Transverse colon (tissue), 4 donors: Measurements from ENCODE around the gene C6orf141. TPM values are rescaled to one million over a fixed set of nuclear protein-coding genes. Genes with fewer than 3 reads are reported as not detected.

Experiments
- DNase-seq: peaks from one replicate; pipeline ENCODE4 v3.0.0-alpha.2; 2019
- H3K27ac ChIP-seq, 4 donors: fragments of 200-600 bp; sonication (generic); 2 replicates each; pipeline ENCODE4 v1.5.1; 2016 to 2018; ENCODE audit warnings: inconsistent platforms in 4 of 4
- H3K27me3 ChIP-seq: fragments of 200-600 bp; sonication (generic); 2 replicates; pipeline ENCODE4 v1.5.1; 2017; ENCODE audit warnings: inconsistent platforms
- H3K36me3 ChIP-seq, 4 donors: fragments of 200-600 bp; sonication (generic); 2 replicates each; pipeline ENCODE4 v1.5.1; 2017 to 2019; ENCODE audit warnings: inconsistent platforms in 4 of 4
- H3K4me1 ChIP-seq, 4 donors: fragments of 200-600 bp; sonication (generic); 2 replicates each; pipeline ENCODE4 v1.5.1; 2017 to 2020; ENCODE audit warnings: inconsistent platforms in 4 of 4
- H3K4me3 ChIP-seq, 4 donors: fragments of 200-600 bp; sonication (generic); 1 replicate in 1 of 4; 2 replicates in 3 of 4; pipeline versions ENCODE4 v1.5.1 to v1.6.1; 2017 to 2019; ENCODE audit warnings: inconsistent platforms in 4 of 4
- H3K9me3 ChIP-seq, 2 donors: fragments of 200-600 bp; sonication (generic); 2 replicates each; pipeline ENCODE4 v1.5.1; 2017 to 2019; ENCODE audit warnings: inconsistent platforms in 2 of 2
- EP300 ChIP-seq: sonication (generic); formaldehyde crosslinking; IDR thresholded peaks from one replicate; pipeline ENCODE4 v1.6.1; 2017; ENCODE audit warnings: antibody characterized with exemption, low read depth
- POLR2A ChIP-seq: fragments of 450-650 bp; IDR thresholded peaks from one replicate; pipeline ENCODE4 v1.6.1; 2016; ENCODE audit warnings: antibody characterized with exemption, mild to moderate bottlenecking, moderate library complexity
- POLR2AphosphoS5 ChIP-seq, 3 donors: sonication (generic); formaldehyde crosslinking; IDR thresholded peaks; one replicate each; pipeline ENCODE4 v1.6.1; 2016; ENCODE audit warnings: antibody characterized with exemption in 3 of 3
- WGBS, 2 donors: methylation state at CpG; one replicate each; pipeline ENCODE4 v1.1.5; 2018; ENCODE audit warnings: low coverage in 1 of 2; 5-methylcytosine and 5-hydroxymethylcytosine counted together
- in situ Hi-C, 4 donors: fragments of 200-750 bp; cut with MboI; loops; one replicate each; pipeline versions ENCODE4 v1.15.0 to v1.15.1; 2017; ENCODE audit warnings: low sequenced_read_pairs in 3 of 4, low pct_ligation_motif_present in 1 of 4, low pct_unique_long_range_greater_than_20kb in 1 of 4
- intact Hi-C: fragments of 100-400 bp; cut with DNase I; formaldehyde crosslinking; loops from one replicate; pipeline ENCODE4 v1.15.1; 2023; ENCODE audit warnings: low total_unique reads
- total RNA-seq, 4 donors: library from RNA; depleted of rRNA; stranded (reverse); fragments of >200 nt; gene quantifications; one replicate each; pipeline ENCODE4 v1.1.0, GENCODE V29; 2016
- TF ChIP-seq, protein P1 (sequence below), 5 experiments: fragments of 200-600 bp in 3 of 5; fragments of 450-650 bp in 2 of 5; sonication (generic) in 3 of 5; IDR thresholded peaks; 1 replicate in 2 of 5; 2 replicates in 3 of 5; pipeline ENCODE4 v1.5.1; 2016 to 2017; ENCODE audit warnings: antibody characterized with exemption in 5 of 5, inconsistent platforms in 3 of 5, mild to moderate bottlenecking in 2 of 5, moderate library complexity in 1 of 5

C6orf141 gene
- total RNA-seq, 4 donors from 2014 or later: 10.0 to 21.7 (median 17.5) TPM

DNA sequence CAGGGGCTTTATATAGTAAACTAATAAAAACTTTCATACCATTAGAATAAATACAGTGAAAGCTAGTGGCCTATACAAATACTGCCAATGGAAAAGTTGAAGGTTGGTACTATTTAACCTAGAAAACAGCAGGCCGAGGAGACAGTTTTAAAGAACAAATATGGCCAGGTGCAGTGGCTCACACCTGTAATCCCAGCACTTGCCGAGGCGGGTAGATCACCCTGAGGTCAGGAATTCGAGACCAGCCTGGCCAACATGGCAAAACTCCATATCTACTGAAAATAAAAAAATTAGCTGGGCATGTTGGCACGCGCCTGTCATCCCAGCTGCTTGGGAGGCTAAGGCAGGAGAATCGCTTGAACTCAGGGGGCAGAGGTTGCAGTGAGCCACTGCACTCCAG, 25.9 kb upstream of the C6orf141 start:
- no peak for DNase-seq
- WGBS, 2 donors: 60 to 81% methylated on average over 4 to 7 of the region's 7 CpGs
- Histone ChIP-seq H3K27me3 (no peaks in the 10 kb centered on the region), H3K9me3 (no peaks in the 10 kb centered on the region), H3K36me3 (no peaks in the 10 kb centered on the region), H3K4me3 (no peak overlapping the region), H3K27ac (no peak overlapping the region), H3K4me1 (peaks cover 0 to 22% (median 5%) of the 10 kb centered on the region in 4 donors)
- intact Hi-C loops (no loop called here), in situ Hi-C loops (no loop called here)
- TF ChIP-seq, protein P1, sequence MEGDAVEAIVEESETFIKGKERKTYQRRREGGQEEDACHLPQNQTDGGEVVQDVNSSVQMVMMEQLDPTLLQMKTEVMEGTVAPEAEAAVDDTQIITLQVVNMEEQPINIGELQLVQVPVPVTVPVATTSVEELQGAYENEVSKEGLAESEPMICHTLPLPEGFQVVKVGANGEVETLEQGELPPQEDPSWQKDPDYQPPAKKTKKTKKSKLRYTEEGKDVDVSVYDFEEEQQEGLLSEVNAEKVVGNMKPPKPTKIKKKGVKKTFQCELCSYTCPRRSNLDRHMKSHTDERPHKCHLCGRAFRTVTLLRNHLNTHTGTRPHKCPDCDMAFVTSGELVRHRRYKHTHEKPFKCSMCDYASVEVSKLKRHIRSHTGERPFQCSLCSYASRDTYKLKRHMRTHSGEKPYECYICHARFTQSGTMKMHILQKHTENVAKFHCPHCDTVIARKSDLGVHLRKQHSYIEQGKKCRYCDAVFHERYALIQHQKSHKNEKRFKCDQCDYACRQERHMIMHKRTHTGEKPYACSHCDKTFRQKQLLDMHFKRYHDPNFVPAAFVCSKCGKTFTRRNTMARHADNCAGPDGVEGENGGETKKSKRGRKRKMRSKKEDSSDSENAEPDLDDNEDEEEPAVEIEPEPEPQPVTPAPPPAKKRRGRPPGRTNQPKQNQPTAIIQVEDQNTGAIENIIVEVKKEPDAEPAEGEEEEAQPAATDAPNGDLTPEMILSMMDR (IDR thresholded peaks at IDR 0.05): no peak
- no peak for TF ChIP-seq POLR2A
- TF ChIP-seq POLR2AphosphoS5 (IDR thresholded peaks at IDR 0.05): no peak
- TF ChIP-seq EP300: no peak

DNA sequence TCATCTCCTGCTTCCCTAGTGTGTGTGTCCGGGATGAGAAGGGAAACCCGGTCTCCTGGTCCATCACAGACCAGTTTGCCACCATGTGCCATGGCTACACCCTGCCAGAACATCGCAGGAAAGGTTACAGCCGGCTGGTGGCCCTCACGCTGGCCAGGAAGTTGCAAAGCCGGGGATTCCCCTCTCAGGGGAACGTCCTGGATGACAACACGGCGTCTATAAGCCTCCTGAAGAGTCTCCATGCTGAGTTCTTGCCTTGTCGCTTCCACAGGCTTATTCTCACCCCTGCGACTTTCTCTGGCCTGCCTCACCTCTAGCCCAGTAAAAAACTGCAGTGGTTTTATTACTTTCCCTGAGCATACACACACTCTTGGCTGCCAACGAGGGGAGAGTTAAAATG, 23.9 kb upstream of the C6orf141 start:
- Histone ChIP-seq H3K27me3 (no peaks in the 10 kb centered on the region), H3K36me3 (no peaks in the 10 kb centered on the region), H3K4me3 (no peak overlapping the region), H3K27ac (peak overlapping the region in 2 of 4 donors; percentile 43 to 49), H3K4me1 (peaks cover 0 to 22% (median 5%) of the 10 kb centered on the region in 4 donors), H3K9me3 (no peaks in the 10 kb centered on the region)
- TF ChIP-seq, protein P1 (IDR thresholded peaks at IDR 0.05): no peak
- TF ChIP-seq POLR2AphosphoS5 (IDR thresholded peaks at IDR 0.05) (no peak), EP300 (no peak), POLR2A (no peak)
- intact Hi-C loops (no loop called here), in situ Hi-C loops (loop anchor here in 3 of 4 donors (5.0 to 25.0 kb wide), 2 partner anchors 81 to 311 kb away; no protein-coding TSS in a partner anchor)
- DNase-seq: peak; percentile 29
- 17 to 53% methylated on average over 1 to 12 of the region's 12 CpGs for WGBS, 2 donors

DNA sequence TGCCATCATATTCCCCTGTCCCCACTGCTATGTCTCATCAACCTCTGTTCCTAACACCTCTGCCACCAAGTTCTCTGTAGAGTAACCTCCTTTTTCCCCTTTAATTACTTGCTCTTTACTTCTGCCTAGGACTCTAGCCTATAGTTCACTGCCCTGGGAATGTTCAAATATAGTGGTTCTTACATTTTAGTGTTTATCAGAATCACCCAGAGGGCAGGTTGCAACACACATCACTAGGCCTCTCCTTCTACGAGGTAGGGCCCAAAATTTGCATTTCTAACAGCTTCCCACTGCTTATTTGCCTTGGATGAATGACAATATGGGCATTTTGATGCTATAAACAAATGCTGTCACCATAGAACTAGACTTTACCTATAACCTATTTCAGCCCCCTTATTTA, 23.1 kb upstream of the C6orf141 start:
- Histone ChIP-seq H3K36me3 (no peaks in the 10 kb centered on the region), H3K9me3 (no peaks in the 10 kb centered on the region), H3K4me1 (peaks cover 0 to 22% (median 5%) of the 10 kb centered on the region in 4 donors), H3K27me3 (no peaks in the 10 kb centered on the region), H3K27ac (peak overlapping the region in 1 of 4 donors; percentile 43), H3K4me3 (no peak overlapping the region)
- intact Hi-C loops (no loop called here), in situ Hi-C loops (loop anchor here in 3 of 4 donors (5.0 to 25.0 kb wide), 2 partner anchors 80 to 310 kb away; no protein-coding TSS in a partner anchor)
- DNase-seq: no peak
- WGBS, 2 donors: 39 to 40% methylated on average over 1 of the region's 1 CpG
- no peak for TF ChIP-seq POLR2A
- no peak for TF ChIP-seq EP300
- no peak for TF ChIP-seq POLR2AphosphoS5 (IDR thresholded peaks at IDR 0.05)
- TF ChIP-seq, protein P1 (IDR thresholded peaks at IDR 0.05): no peak

DNA sequence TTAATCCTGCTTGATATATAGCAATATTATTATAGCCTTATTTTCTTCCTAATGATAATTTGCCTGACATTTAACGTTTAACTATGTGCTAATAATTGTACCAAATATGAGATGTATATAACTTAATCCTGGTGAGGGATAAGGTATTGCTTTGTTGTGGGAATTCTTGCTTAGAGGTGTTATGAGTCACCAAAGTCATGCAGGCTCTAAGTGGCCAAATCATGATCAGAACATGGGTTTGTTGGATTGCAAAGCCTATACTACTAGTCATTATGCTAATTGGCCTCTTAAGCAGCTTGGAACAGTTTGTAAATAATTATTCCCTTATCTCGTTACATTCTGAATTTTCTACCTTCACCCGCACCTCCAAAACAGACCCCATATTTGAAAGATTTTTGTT, 21.9 kb upstream of the C6orf141 start:
- intact Hi-C loops: no loop called here
- Histone ChIP-seq H3K27me3 (no peaks in the 10 kb centered on the region), H3K4me3 (no peak overlapping the region), H3K36me3 (no peaks in the 10 kb centered on the region), H3K4me1 (peaks cover 0 to 13% (median 5%) of the 10 kb centered on the region in 4 donors), H3K27ac (no peak overlapping the region), H3K9me3 (no peaks in the 10 kb centered on the region)
- in situ Hi-C loops: loop anchor here in 3 of 4 donors (5.0 to 25.0 kb wide), 2 partner anchors 79 to 309 kb away; no protein-coding TSS in a partner anchor
- 48 to 54% methylated on average over 3 of the region's 3 CpGs for WGBS, 2 donors
- TF ChIP-seq POLR2A (no peak), EP300 (no peak), POLR2AphosphoS5 (IDR thresholded peaks at IDR 0.05) (no peak)
- TF ChIP-seq, protein P1 (IDR thresholded peaks at IDR 0.05): no peak
- no peak for DNase-seq
